Spleen (tissue), 11 donors: ENCODE data around the gene NPSR1. TPM values are rescaled to one million over a fixed set of nuclear protein-coding genes. Genes with fewer than 3 reads are reported as not detected.
"Not testable (repeated sequence)": the region's sequence is repeated elsewhere in the genome, so short reads cannot be mapped to it uniquely, and the experiment has no call there.

Source experiments
- DNase-seq: peaks from one replicate; pipeline ENCODE4 v3.0.0-alpha.2; 2020
- H3K27ac ChIP-seq, 8 donors: fragments of 200-600 bp; sonication (generic) in 7 of 8; 1 replicate in 4 of 8; 2 replicates in 4 of 8; pipeline versions ENCODE4 v1.5.0 to v1.8.0; 2016 to 2021; ENCODE audit warnings: inconsistent platforms in 4 of 8, mild to moderate bottlenecking in 4 of 8, moderate library complexity in 1 of 8
- H3K27me3 ChIP-seq, 7 donors: fragments of 200-600 bp; sonication (generic) in 6 of 7; replicated peaks in 1 of 7; 1 replicate in 4 of 7; 2 replicates in 3 of 7; pipeline versions ENCODE4 v1.5.0 to v1.8.0; 2016 to 2021; ENCODE audit warnings: inconsistent platforms in 3 of 7, mild to moderate bottlenecking in 1 of 7
- H3K36me3 ChIP-seq, 6 donors: fragments of 200-600 bp; sonication (generic) in 5 of 6; 1 replicate in 4 of 6; 2 replicates in 2 of 6; pipeline versions ENCODE4 v1.5.0 to v1.8.0; 2016 to 2021; ENCODE audit warnings: inconsistent platforms in 2 of 6
- H3K4me1 ChIP-seq, 6 donors: fragments of 200-600 bp; sonication (generic) in 5 of 6; 1 replicate in 3 of 6; 2 replicates in 3 of 6; pipeline versions ENCODE4 v1.5.0 to v1.8.0; 2016 to 2021; ENCODE audit warnings: inconsistent platforms in 3 of 6
- H3K4me3 ChIP-seq, 8 donors: fragments of 200-600 bp; sonication (generic) in 7 of 8; 1 replicate in 4 of 8; 2 replicates in 4 of 8; pipeline versions ENCODE4 v1.5.0 to v1.8.0; 2016 to 2021; ENCODE audit warnings: inconsistent platforms in 4 of 8, mild to moderate bottlenecking in 4 of 8, moderate library complexity in 2 of 8
- H3K9me3 ChIP-seq, 8 donors: fragments of 200-600 bp; sonication (generic) in 7 of 8; 1 replicate in 4 of 8; 2 replicates in 4 of 8; pipeline versions ENCODE4 v1.5.0 to v1.8.0; 2016 to 2021; ENCODE audit warnings: inconsistent platforms in 4 of 8
- POLR2A ChIP-seq, 3 donors: fragments of 450-650 bp; IDR thresholded peaks; one replicate each; pipeline ENCODE4 v1.5.1; 2017; ENCODE audit warnings: antibody characterized with exemption in 3 of 3, mild to moderate bottlenecking in 1 of 3
- POLR2AphosphoS5 ChIP-seq, 3 donors: sonication (generic); formaldehyde crosslinking; IDR thresholded peaks; one replicate each; pipeline ENCODE4 v1.5.1; 2017; ENCODE audit warnings: antibody characterized with exemption in 3 of 3
- WGBS, 5 donors: extraction: QIAGEN DNeasy Blood & Tissue Kit in 3 of 5; methylation state at CpG; one replicate each; pipeline versions ENCODE4 v1.1.5 to v1.1.7; 2013 to 2018; 5-methylcytosine and 5-hydroxymethylcytosine counted together
- intact Hi-C: fragments of 100-400 bp; cut with DNase I; formaldehyde crosslinking; loops from one replicate; pipeline ENCODE4 v1.15.0; 2023; ENCODE audit warnings: low total_unique reads
- polyA plus RNA-seq, 3 donors: library from polyadenylated mRNA; stranded (reverse); fragments of 200-250 nt; gene quantifications; one replicate each; pipeline ENCODE4 v1.2.1, GENCODE V29; 2013
- total RNA-seq, 7 donors: library from RNA; depleted of rRNA in 3 of 7; stranded (reverse); fragments of >200 nt in 3 of 7; fragmentation: NEBNext Ultra II Directional in 4 of 7; extraction: Animal tissue kit (Norgen Biotek cat#: 25700) in 4 of 7; gene quantifications; one replicate each; pipeline versions ENCODE4 v1.1.0 to v1.2.1, GENCODE V29; 2016 to 2021
- TF ChIP-seq, protein P1 (sequence below), 11 experiments: fragments of 200-600 bp in 7 of 11; fragments of 450-650 bp in 4 of 11; sonication (generic) in 4 of 11; IDR thresholded peaks in 8 of 11; conservative IDR thresholded peaks in 3 of 11; 1 replicate in 7 of 11; 2 replicates in 4 of 11; pipeline versions ENCODE4 v1.4.0 to v1.8.0; 2016 to 2021; ENCODE audit warnings: antibody characterized with exemption in 11 of 11, inconsistent platforms in 4 of 11, mild to moderate bottlenecking in 1 of 11
- donor health status: healthy with polysubstance abuse.
- donor health status: DM: no; HTN: no; CAD: no; lungs with moderate emphysema.
- donor health status: DM: no; HTN: no; CAD: no.
- donor health status: Bipolar disorder and iron deficiency.
- donor health status: healthy.
- donor health status: DM: no; HTN: no; CAD: no.
- donor health status: DM: yes; HTN: yes; CAD: no.

Gene NPSR1
- total and polyA plus RNA-seq, 10 donors, result not detected

DNA sequence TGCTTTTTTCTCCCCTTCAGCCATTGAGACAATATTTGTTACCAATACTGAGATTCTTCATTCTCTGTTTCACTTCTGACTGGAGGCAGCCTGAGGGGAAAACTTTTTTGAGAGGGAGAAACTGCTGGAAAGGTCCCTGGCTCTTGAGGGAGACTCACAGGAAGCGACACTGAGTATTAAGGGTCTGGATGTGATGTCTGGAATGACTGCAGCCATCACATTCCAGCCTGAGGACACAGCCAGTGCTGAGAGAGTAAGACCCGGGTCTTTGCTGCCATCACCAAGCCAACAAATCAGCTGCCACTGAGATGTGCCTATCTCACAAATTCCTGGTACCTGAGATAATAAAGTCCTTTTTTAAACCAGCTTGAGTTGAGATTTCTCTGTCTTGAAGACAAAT, 221.9 kb downstream of the NPSR1 start:
- 63 to 90% (median 86%) methylated on average over 2 of the region's 2 CpGs for WGBS, 5 donors
- no peak for DNase-seq

DNA sequence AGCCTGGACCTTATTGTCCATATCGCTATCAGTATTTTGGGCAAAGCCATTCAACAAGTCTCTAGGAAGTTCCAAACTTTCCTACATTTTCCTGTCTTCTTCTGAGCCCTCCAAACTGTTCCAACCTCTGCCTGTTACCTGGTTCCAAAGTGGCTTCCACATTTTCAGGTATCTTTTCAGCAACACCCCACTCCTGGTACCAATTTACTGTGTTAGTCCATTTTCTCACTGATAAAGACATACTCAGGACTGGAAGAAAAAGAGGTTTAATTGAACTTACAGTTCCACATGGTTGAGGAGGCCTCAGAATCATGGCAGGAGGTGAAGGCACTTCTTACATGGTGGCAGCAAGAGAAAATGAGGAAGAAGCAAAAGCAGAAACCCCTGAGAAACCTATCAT, 225.8 kb downstream of the NPSR1 start:
- H3K27me3 ChIP-seq, H3K4me3 ChIP-seq, H3K4me1 ChIP-seq, DNase-seq, intact Hi-C loops, H3K27ac ChIP-seq, H3K36me3 ChIP-seq: not testable (repeated sequence)
- H3K9me3 ChIP-seq, result peaks cover 3 to 32% (median 23%) of the 10 kb centered on the region in 8 donors
- 89 to 96% (median 92%) methylated on average over 1 of the region's 1 CpG for WGBS, 5 donors

More for the DNA sequence above, 221.9 kb downstream of the NPSR1 start:
- peaks cover 3 to 28% (median 22%) of the 10 kb centered on the region in 8 donors for H3K9me3 ChIP-seq
- intact Hi-C loops, result no loop called here
- no peak overlapping the region for H3K27ac ChIP-seq
- H3K4me3 ChIP-seq, result no peak overlapping the region
- no peaks in the 10 kb centered on the region for H3K27me3 ChIP-seq
- H3K4me1 ChIP-seq, result no peaks in the 10 kb centered on the region
- TF ChIP-seq POLR2AphosphoS5 (IDR thresholded peaks at IDR 0.05), result no peak
- TF ChIP-seq, protein P1, sequence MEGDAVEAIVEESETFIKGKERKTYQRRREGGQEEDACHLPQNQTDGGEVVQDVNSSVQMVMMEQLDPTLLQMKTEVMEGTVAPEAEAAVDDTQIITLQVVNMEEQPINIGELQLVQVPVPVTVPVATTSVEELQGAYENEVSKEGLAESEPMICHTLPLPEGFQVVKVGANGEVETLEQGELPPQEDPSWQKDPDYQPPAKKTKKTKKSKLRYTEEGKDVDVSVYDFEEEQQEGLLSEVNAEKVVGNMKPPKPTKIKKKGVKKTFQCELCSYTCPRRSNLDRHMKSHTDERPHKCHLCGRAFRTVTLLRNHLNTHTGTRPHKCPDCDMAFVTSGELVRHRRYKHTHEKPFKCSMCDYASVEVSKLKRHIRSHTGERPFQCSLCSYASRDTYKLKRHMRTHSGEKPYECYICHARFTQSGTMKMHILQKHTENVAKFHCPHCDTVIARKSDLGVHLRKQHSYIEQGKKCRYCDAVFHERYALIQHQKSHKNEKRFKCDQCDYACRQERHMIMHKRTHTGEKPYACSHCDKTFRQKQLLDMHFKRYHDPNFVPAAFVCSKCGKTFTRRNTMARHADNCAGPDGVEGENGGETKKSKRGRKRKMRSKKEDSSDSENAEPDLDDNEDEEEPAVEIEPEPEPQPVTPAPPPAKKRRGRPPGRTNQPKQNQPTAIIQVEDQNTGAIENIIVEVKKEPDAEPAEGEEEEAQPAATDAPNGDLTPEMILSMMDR (IDR thresholded peaks at IDR 0.05 in 8 of 11, conservative IDR thresholded peaks at IDR 0.05 in 3 of 11), result no peak
- TF ChIP-seq POLR2A (IDR thresholded peaks at IDR 0.05), result no peak
- H3K36me3 ChIP-seq, result no peaks in the 10 kb centered on the region

DNA sequence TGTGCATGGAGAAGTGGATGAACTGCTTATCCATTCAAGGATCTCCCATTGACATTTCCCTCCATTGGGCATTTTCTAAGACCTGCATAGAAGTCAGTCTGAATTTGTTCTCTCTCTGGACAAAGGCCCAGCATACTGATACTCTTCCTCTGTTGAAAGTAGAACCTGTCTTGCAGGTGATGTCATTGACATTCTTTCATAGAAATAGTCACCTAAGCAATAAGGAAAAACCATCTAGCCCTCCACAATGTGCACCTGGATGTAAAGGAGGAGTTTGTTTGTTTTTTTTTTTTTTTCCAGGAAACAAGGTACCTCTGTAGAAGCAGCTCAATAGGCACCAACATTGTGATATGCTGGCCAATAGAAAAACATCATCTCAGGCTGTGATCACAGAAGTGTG, 228.8 kb downstream of the NPSR1 start:
- TF ChIP-seq, protein P1 (IDR thresholded peaks at IDR 0.05 in 8 of 11, conservative IDR thresholded peaks at IDR 0.05 in 3 of 11), result no peak
- TF ChIP-seq POLR2A (IDR thresholded peaks at IDR 0.05) (no peak), POLR2AphosphoS5 (IDR thresholded peaks at IDR 0.05) (no peak)
- H3K27ac ChIP-seq, result no peak overlapping the region
- no peaks in the 10 kb centered on the region for H3K36me3 ChIP-seq
- no peak overlapping the region for H3K4me3 ChIP-seq
- H3K9me3 ChIP-seq, result peaks cover 3 to 32% (median 23%) of the 10 kb centered on the region in 8 donors
- H3K27me3 ChIP-seq, result peaks cover 0 to 6% (median 0%) of the 10 kb centered on the region in 7 donors
- no peaks in the 10 kb centered on the region for H3K4me1 ChIP-seq
- intact Hi-C loops, result no loop called here
- no peak for DNase-seq

DNA sequence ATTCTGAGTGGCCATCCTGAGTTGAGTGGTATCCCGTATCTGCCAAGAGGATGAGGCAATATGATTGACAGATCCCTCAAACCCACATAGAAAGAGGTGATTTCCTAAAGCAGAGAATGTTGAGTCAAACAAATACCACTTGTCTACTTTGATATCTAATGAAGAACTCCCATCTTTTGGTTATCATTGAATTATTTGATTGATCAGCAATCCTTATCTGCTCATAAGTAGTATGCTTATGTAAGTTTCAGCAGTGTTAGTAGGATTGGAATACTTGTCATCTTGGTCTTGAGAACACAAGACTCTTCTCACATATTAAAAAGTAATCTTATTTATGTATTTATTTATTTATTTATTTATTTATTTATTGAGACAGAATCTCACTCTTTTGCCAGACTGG, 231.9 kb downstream of the NPSR1 start:
- Histone ChIP-seq H3K36me3 (no peaks in the 10 kb centered on the region), H3K27ac (no peak overlapping the region), H3K27me3 (peaks cover 0 to 6% (median 0%) of the 10 kb centered on the region in 7 donors), H3K9me3 (peaks cover 0 to 14% (median 9%) of the 10 kb centered on the region in 8 donors), H3K4me1 (no peaks in the 10 kb centered on the region), H3K4me3 (no peak overlapping the region)
- intact Hi-C loops, result no loop called here
- DNase-seq, result no peak
- TF ChIP-seq, protein P1 (IDR thresholded peaks at IDR 0.05 in 8 of 11, conservative IDR thresholded peaks at IDR 0.05 in 3 of 11), result no peak
- TF ChIP-seq POLR2A (IDR thresholded peaks at IDR 0.05) (no peak), POLR2AphosphoS5 (IDR thresholded peaks at IDR 0.05) (no peak)
- 60 to 94% (median 77%) methylated on average over 1 of the region's 1 CpG for WGBS, 5 donors

DNA sequence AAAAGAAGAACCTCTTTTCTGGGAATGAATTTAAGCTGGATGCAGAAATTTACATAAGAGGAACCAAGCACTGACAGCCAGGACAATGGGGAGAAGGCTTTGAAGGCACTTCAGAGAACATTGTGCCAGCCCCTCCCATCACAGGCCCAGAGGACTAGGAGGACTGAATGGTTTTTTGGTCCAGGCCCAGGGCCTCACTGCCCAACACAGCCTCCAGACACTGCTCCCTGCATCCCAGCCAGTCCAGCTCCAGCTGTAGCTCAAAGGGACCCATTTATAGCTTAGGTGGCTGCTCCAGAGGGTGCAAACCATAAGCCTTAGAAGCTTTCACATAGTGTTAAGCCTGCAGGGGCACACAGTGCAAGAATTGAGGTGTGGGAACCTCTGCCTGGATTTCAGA, 237.2 kb downstream of the NPSR1 start:
- H3K4me3 ChIP-seq, result no peak overlapping the region
- intact Hi-C loops, result no loop called here
- DNase-seq, result no peak
- H3K9me3 ChIP-seq, result peaks cover 0 to 30% (median 23%) of the 10 kb centered on the region in 8 donors
- no peaks in the 10 kb centered on the region for H3K4me1 ChIP-seq
- no peak for TF ChIP-seq POLR2A (IDR thresholded peaks at IDR 0.05)
- TF ChIP-seq POLR2AphosphoS5 (IDR thresholded peaks at IDR 0.05), result no peak
- TF ChIP-seq, protein P1 (IDR thresholded peaks at IDR 0.05 in 8 of 11, conservative IDR thresholded peaks at IDR 0.05 in 3 of 11), result no peak
- H3K27me3 ChIP-seq, result peaks cover 0 to 5% (median 0%) of the 10 kb centered on the region in 7 donors
- no peak overlapping the region for H3K27ac ChIP-seq
- no peaks in the 10 kb centered on the region for H3K36me3 ChIP-seq
